Activated B cell treated with CpG ODN at 0.5 μM for 24 hours (primary cell): ENCODE measurements around the gene KDM5B. TPM values are rescaled to one million over a fixed set of nuclear protein-coding genes. Genes with fewer than 3 reads are reported as not detected.

ENCODE experiments used
- ATAC-seq: fragments of 200-7000 bp; cut with Tn5 transposase; one replicate; pipeline ENCODE4 v1.10.0; 2021; ENCODE audit warnings: low read depth, mild to moderate bottlenecking, moderate library complexity
- CTCF ChIA-PET: fragments of 350-600 bp; sonication (Branson Sonifier 250); formaldehyde crosslinking; loops from one replicate; lab custom pipeline; 2021; ENCODE audit warnings: antibody characterized with exemption; lab: Charles Lee
- POLR2A ChIA-PET: fragments of 350-600 bp; sonication (Branson Sonifier 250); formaldehyde crosslinking; loops from one replicate; lab custom pipeline; 2021; ENCODE audit warnings: antibody characterized with exemption; lab: Charles Lee
- DNase-seq: peaks from one replicate; pipeline ENCODE4 v3.0.0; 2022
- H3K27ac Mint-ChIP-seq: one replicate; pipeline ENCODE4 v1.8.0; 2020; ENCODE audit warnings: mixed read lengths
- H3K27me3 Mint-ChIP-seq: one replicate; pipeline ENCODE4 v1.8.0; 2021; ENCODE audit warnings: mixed read lengths
- H3K36me3 Mint-ChIP-seq: one replicate; pipeline ENCODE4 v1.8.0; 2021; ENCODE audit warnings: low read depth, mixed read lengths
- H3K4me1 Mint-ChIP-seq: one replicate; pipeline ENCODE4 v1.8.0; 2021; ENCODE audit warnings: mixed read lengths
- H3K4me3 Mint-ChIP-seq: one replicate; pipeline ENCODE4 v1.8.0; 2020; ENCODE audit warnings: mild to moderate bottlenecking, mixed read lengths
- H3K9me3 Mint-ChIP-seq: one replicate; pipeline ENCODE4 v1.8.0; 2020; ENCODE audit warnings: mixed read lengths
- CTCF ChIP-seq: fragments of 200-600 bp; IDR thresholded peaks from one replicate; pipeline ENCODE4 v1.8.0; 2022; ENCODE audit warnings: antibody characterized with exemption, mild to moderate bottlenecking
- intact Hi-C: fragments of 100-400 bp; cut with micrococcal nuclease; formaldehyde crosslinking; loops from one replicate; pipeline ENCODE4 v1.15.1; 2024
- total RNA-seq: library from RNA; stranded (reverse); gene quantifications from 2 replicates; pipeline ENCODE4 v1.2.3, GENCODE V29; 2022

Gene KDM5B
- total RNA-seq, 1 donor from 2014 or later, result 43.5 TPM

- Mint-ChIP-seq H3K4me1 (peaks cover 47% of the 10 kb centered on the region), H3K4me3 (peak overlapping the region; percentile 93), H3K36me3 (peaks cover 2% of the 10 kb centered on the region), H3K27ac (peak overlapping the region; percentile 64), H3K9me3 (no peaks in the 10 kb centered on the region), H3K27me3 (no peaks in the 10 kb centered on the region)
- intact Hi-C loops, result loop anchor here (1.0 to 5.0 kb wide), 5 partner anchors 51 to 647 kb away; partner anchors contain the start of genes PPP1R12B, PTPN7 and TMEM183A
- ATAC-seq (no peak), DNase-seq (no peak)
- CTCF ChIA-PET, result interaction anchor here (1.0 kb wide), 1 partner anchor 190 kb away, joined by 3 read pairs; no protein-coding TSS in a partner anchor
- POLR2A ChIA-PET, result interaction anchor here (0.6 to 1.9 kb wide), 3 partner anchors 79 to 504 kb away, joined by 9 to 10 read pairs (median 10); partner anchors contain the start of genes RABIF and TMEM183A
- TF ChIP-seq CTCF, result no peak
Measured at GRCh38 chr1:202809597-202810159, 1.5 kb upstream of the KDM5B start.

- Mint-ChIP-seq H3K9me3 (no peaks in the 10 kb centered on the region), H3K4me3 (peak overlapping the region; percentile 80), H3K27me3 (no peaks in the 10 kb centered on the region), H3K27ac (no peak overlapping the region), H3K4me1 (peaks cover 52% of the 10 kb centered on the region), H3K36me3 (peaks cover 2% of the 10 kb centered on the region)
- DNase-seq (peak; percentile 25), ATAC-seq (peak; percentile 6)
- POLR2A ChIA-PET, result interaction anchor here (0.6 to 1.3 kb wide), 4 partner anchors 77 to 466 kb away, joined by 3 to 6 read pairs (median 4); partner anchors contain the start of genes RABIF, TMEM183A and UBE2T
- no peak for TF ChIP-seq CTCF
- intact Hi-C loops, result no loop called here
- CTCF ChIA-PET, result no interaction called here
Measured at GRCh38 chr1:202807451-202807925, 733 bp downstream of the KDM5B start.

GRCh38 chr1:202806845-202807450 lies 1.3 kb downstream of the KDM5B start:
- peak overlapping the region; percentile 80 for H3K4me3 Mint-ChIP-seq
- peaks cover 2% of the 10 kb centered on the region for H3K36me3 Mint-ChIP-seq
- no peak for TF ChIP-seq CTCF
- H3K4me1 Mint-ChIP-seq, result peaks cover 53% of the 10 kb centered on the region
- peak; percentile 27 for DNase-seq
- H3K9me3 Mint-ChIP-seq, result no peaks in the 10 kb centered on the region
- no peaks in the 10 kb centered on the region for H3K27me3 Mint-ChIP-seq
- intact Hi-C loops, result no loop called here
- CTCF ChIA-PET, result no interaction called here
- peak overlapping the region; percentile 71 for H3K27ac Mint-ChIP-seq
- POLR2A ChIA-PET, result no interaction called here
- ATAC-seq, result no peak

- ATAC-seq (no peak), DNase-seq (no peak)
- Mint-ChIP-seq H3K27ac (peak overlapping the region; percentile 71), H3K4me1 (peaks cover 52% of the 10 kb centered on the region), H3K9me3 (no peaks in the 10 kb centered on the region), H3K36me3 (peaks cover 2% of the 10 kb centered on the region), H3K27me3 (no peaks in the 10 kb centered on the region), H3K4me3 (peak overlapping the region; percentile 80)
- TF ChIP-seq CTCF, result no peak
- intact Hi-C loops, result no loop called here
- CTCF ChIA-PET, result no interaction called here
- POLR2A ChIA-PET, result no interaction called here
Measured at GRCh38 chr1:202805886-202806844, 2.1 kb downstream of the KDM5B start.
